IPS-20b (cell line): Measurements from ENCODE around the gene PLEKHA5.
A peak's percentile ranks its signal among the peaks of the same experiment; 100 is the strongest.

Source experiments
- H3K27ac ChIP-seq: one replicate; pipeline ENCODE4 v1.5.1; 2013; ENCODE audit warnings: low read length
- H3K27me3 ChIP-seq: 2 replicates; pipeline ENCODE4 v1.6.1; 2013; ENCODE audit warnings: mild to moderate bottlenecking, low read length, inconsistent platforms; ENCODE audit not compliant: insufficient read depth
- H3K36me3 ChIP-seq: 2 replicates; pipeline ENCODE4 v1.6.1; 2013; ENCODE audit warnings: low read depth, mild to moderate bottlenecking, inconsistent platforms, low read length, moderate library complexity; ENCODE audit not compliant: insufficient read depth
- H3K4me1 ChIP-seq: 2 replicates; pipeline ENCODE4 v1.6.1; 2013; ENCODE audit warnings: mild to moderate bottlenecking, control low read depth, inconsistent platforms, low read length, moderate library complexity; ENCODE audit not compliant: insufficient read depth
- H3K4me3 ChIP-seq: 2 replicates; pipeline ENCODE4 v1.5.1; 2013; ENCODE audit warnings: mild to moderate bottlenecking, low read length, inconsistent platforms
- H3K9ac ChIP-seq: 2 replicates; pipeline ENCODE4 v1.6.1; 2013; ENCODE audit warnings: low read depth, mild to moderate bottlenecking, inconsistent platforms, low read length, moderate library complexity
- H3K9me3 ChIP-seq: 2 replicates; pipeline ENCODE4 v1.6.1; 2013; ENCODE audit warnings: mild to moderate bottlenecking, low read depth, low read length, inconsistent platforms; ENCODE audit not compliant: insufficient read depth

Gene PLEKHA5

DNA sequence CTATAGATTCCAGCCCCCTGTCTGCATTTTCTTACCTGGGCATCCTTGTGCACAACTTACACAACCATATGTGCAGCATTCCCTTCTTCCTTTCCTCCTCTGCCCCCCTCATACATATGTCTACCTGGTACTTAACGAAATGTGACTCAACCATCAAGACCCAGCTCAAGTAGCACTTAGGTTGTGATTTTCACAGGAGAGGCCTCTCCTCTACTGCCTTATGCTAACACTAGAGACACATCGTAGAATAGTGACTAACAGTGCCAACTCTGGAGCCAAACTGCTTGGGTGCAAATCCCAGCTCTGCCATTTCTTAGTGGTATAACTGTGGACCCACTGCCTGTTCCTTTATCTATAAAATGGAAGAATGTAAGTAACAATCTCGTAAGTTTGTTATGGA, 24.1 kb upstream of the PLEKHA5 start:
- Histone ChIP-seq H3K36me3 (no peaks in the 10 kb centered on the region), H3K4me3 (no peak overlapping the region), H3K27ac (no peak overlapping the region), H3K9me3 (no peaks in the 10 kb centered on the region), H3K9ac (no peak overlapping the region), H3K27me3 (no peaks in the 10 kb centered on the region), H3K4me1 (no peaks in the 10 kb centered on the region; the same call in 1 of the 2 replicates)

DNA sequence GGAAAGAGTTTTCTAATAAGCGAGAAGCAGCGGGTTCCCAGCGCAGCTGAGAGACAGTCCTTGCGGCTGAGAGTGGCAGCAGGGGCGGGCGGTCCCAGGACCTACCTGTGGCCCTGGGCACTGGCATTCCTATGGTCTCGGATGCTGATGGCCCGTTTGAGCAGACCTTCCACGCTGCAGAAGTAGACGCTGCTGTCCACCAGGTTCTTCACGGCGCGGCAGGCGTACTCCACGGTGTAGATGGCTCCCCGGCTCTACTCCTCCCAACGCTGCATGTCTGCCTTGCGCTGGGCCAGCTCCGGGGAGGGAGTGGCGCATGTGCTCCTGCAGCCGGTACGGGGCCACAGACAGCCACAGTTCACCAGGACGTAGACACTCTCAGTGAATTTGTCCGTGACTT, 21.8 kb upstream of the PLEKHA5 start:
- Histone ChIP-seq H3K9ac (no peak overlapping the region), H3K36me3 (no peaks in the 10 kb centered on the region), H3K9me3 (no peaks in the 10 kb centered on the region), H3K27me3 (no peaks in the 10 kb centered on the region), H3K4me1 (no peaks in the 10 kb centered on the region; the same call in 1 of the 2 replicates), H3K4me3 (no peak overlapping the region), H3K27ac (no peak overlapping the region)

DNA sequence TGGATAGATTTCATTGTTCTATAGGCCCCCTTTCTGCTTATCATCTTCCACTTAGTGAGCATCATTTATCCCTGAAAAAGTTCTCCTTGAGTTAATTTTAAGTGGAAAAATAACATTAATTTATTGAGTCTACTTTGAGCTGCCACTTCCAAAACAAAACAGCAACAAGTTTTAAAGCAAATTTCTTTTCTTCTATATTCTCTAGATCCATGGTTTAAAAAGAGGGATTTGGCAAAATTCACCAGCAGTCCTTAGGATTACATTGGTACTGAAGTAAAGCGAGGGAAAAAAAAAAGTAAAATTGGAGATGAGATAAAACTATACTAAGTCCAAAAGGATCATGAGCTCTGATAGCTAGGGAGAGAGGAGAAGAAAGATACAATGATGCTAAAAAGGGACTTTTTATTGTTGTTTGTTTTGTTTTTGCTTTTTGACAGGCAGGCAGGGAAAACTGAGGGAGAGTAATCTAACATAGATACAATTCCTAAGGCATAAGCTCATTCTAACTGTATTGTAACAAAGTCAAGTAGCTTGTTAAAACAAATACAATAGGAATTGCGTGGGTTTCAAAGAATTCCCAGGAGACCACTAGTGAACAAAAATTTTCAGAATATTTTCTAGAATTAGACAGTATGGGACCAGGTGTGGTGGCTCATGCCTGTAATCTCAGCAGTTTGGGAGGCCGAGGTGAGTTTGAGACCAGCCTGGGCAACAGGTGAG, 19.2 kb upstream of the PLEKHA5 start:
- H3K27me3 ChIP-seq = no peaks in the 10 kb centered on the region
- H3K9me3 ChIP-seq = no peaks in the 10 kb centered on the region
- no peaks in the 10 kb centered on the region for H3K36me3 ChIP-seq
- H3K27ac ChIP-seq = no peak overlapping the region
- H3K9ac ChIP-seq = no peak overlapping the region
- H3K4me3 ChIP-seq = no peak overlapping the region
- no peaks in the 10 kb centered on the region; the same call in 1 of the 2 replicates for H3K4me1 ChIP-seq

DNA sequence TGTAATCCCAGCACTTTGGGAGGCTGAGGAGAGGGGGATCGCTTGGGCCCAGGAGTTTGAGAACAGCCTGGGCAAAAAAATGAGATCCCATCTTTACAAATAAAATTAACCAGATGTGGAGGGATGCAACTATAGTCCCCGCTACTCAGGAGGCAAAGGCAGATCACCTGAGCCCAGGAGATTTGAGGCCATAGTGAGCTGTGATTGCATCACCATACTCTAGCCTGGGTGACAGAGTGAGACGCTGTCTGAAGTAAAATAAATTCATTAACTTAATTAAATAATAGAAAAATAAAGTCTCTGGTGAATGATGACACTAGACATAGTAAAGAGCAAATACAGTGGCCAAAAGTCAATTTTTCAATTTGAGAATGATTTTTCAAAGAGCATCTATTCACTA, 16.1 kb upstream of the PLEKHA5 start:
- H3K36me3 ChIP-seq = no peaks in the 10 kb centered on the region
- no peaks in the 10 kb centered on the region for H3K9me3 ChIP-seq
- no peak overlapping the region for H3K9ac ChIP-seq
- no peak overlapping the region for H3K27ac ChIP-seq
- no peaks in the 10 kb centered on the region for H3K27me3 ChIP-seq
- H3K4me3 ChIP-seq = no peak overlapping the region
- H3K4me1 ChIP-seq = no peaks in the 10 kb centered on the region

GRCh38 chr12:19115285-19115684, 14.2 kb upstream of the PLEKHA5 start:
- Histone ChIP-seq H3K4me3 (no peak overlapping the region), H3K36me3 (no peaks in the 10 kb centered on the region), H3K27me3 (no peaks in the 10 kb centered on the region), H3K4me1 (no peaks in the 10 kb centered on the region), H3K27ac (no peak overlapping the region), H3K9me3 (no peaks in the 10 kb centered on the region), H3K9ac (no peak overlapping the region)

GRCh38 chr12:19119440-19119839, 10.1 kb upstream of the PLEKHA5 start:
- H3K9me3 ChIP-seq = no peaks in the 10 kb centered on the region
- H3K27ac ChIP-seq = no peak overlapping the region
- H3K27me3 ChIP-seq = no peaks in the 10 kb centered on the region
- H3K36me3 ChIP-seq = no peaks in the 10 kb centered on the region
- no peak overlapping the region for H3K9ac ChIP-seq
- H3K4me1 ChIP-seq = no peaks in the 10 kb centered on the region
- H3K4me3 ChIP-seq = no peak overlapping the region

- Histone ChIP-seq H3K36me3 (no peaks in the 10 kb centered on the region), H3K27me3 (no peaks in the 10 kb centered on the region), H3K9me3 (no peaks in the 10 kb centered on the region)
Measured at GRCh38 chr12:19120795-19121194, 8.7 kb upstream of the PLEKHA5 start.

DNA sequence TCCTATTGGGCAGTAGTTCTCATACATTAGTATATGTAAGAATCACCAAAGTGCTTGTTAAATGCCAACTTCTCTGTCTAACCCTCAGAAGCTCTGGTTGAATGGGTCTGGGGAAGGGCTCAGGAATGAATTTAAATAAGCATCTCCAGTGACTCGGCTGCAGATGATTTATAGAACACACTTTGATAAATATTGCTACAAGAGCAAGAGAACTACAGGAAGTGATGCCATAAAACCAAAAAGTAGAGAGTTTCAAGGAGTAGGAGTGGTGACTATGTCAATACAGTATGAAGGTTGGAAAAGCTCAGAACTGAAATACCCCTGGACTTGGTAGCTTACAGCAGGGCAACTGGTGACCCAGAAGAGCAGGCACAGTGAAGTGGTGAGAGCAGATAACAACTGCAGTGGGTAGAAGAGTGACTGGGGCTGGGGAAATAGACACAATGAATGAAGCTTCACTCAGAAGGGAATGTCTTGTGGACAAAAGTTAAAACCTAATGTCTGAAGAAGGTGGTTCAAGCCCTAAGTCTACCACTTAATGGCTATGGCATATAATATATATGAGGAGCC, 8.0 kb upstream of the PLEKHA5 start:
- Histone ChIP-seq H3K4me3 (no peak overlapping the region), H3K9ac (no peak overlapping the region), H3K27me3 (no peaks in the 10 kb centered on the region), H3K9me3 (peaks cover 4% of the 10 kb centered on the region), H3K27ac (no peak overlapping the region), H3K4me1 (no peaks in the 10 kb centered on the region), H3K36me3 (no peaks in the 10 kb centered on the region)

More at GRCh38 chr12:19120795-19121194, 8.7 kb upstream of the PLEKHA5 start:
- Histone ChIP-seq H3K9ac (no peak overlapping the region), H3K4me3 (no peak overlapping the region), H3K27ac (no peak overlapping the region), H3K4me1 (no peaks in the 10 kb centered on the region)

- no peaks in the 10 kb centered on the region for H3K27me3 ChIP-seq
- H3K9ac ChIP-seq = no peak overlapping the region
- H3K27ac ChIP-seq = no peak overlapping the region
- H3K9me3 ChIP-seq = peaks cover 20% of the 10 kb centered on the region
- H3K4me1 ChIP-seq = no peaks in the 10 kb centered on the region; the same call in 1 of the 2 replicates
- peaks cover 4% of the 10 kb centered on the region for H3K36me3 ChIP-seq
- no peak overlapping the region for H3K4me3 ChIP-seq
Measured at GRCh38 chr12:19125325-19125724, 4.2 kb upstream of the PLEKHA5 start.

DNA sequence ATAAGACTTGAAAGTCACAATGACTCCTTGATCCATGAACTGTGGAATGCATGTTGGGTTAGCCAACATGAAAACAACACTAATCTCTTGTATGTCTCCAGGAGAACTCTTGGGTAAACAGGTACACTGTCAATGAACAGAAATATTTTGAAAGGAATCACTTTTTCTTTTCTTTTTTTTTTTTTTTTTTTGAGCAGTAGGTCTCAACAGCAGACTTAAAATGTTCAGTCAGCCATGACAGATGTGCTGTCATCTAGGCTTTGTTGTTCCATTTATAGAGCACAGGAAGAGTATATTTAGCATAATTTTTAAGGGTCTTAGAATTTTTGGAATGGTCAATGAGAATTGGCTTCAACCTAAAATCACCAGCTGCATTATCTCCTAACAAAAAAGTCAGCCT, 2.3 kb upstream of the PLEKHA5 start:
- Histone ChIP-seq H3K36me3 (peaks cover 4% of the 10 kb centered on the region), H3K27ac (no peak overlapping the region), H3K9me3 (peaks cover 20% of the 10 kb centered on the region), H3K4me1 (peaks cover 11% of the 10 kb centered on the region; the same call in 1 of the 2 replicates), H3K9ac (no peak overlapping the region), H3K27me3 (no peaks in the 10 kb centered on the region), H3K4me3 (no peak overlapping the region)

DNA sequence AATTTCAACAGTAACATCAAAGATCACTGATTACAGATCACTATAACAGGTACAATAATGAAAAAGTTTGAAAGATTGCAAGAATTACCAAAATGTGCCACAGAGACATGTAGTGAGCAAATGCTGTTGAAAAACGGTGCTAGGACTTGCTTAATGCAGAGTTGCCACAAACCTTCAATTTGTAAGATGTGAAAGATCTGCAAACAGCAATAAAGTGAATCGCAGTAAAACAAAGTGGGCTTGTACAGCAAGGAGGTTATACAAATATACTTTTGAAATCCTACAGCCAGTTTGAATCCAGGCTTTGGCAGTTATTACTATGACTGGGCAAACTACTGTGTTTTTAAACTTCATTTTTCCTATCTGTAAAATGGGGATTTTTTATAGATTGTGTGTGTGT, 1.0 kb upstream of the PLEKHA5 start:
- Histone ChIP-seq H3K27ac (no peak overlapping the region), H3K9me3 (peaks cover 20% of the 10 kb centered on the region), H3K9ac (no peak overlapping the region), H3K36me3 (peaks cover 16% of the 10 kb centered on the region), H3K4me3 (peak overlapping the region; percentile 71), H3K27me3 (no peaks in the 10 kb centered on the region), H3K4me1 (peaks cover 14% of the 10 kb centered on the region; the same call in 1 of the 2 replicates)

DNA sequence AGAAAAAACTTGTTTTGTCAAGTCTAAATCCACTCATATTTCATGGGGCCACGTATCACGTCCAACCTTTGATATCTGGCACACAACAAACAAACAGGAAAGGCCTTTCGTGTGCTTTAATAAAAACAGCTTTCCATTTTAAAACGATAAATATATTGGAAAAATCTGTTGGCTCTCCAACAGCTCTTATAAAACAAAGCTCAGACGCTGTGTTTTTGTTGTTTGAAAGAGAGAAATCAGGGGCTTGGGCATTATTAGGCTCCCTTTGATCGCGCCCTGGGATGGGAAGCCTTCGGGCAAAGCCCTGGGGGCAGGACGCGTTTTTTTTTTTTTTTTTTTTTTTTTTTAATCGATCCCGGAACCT, 429 bp upstream of the PLEKHA5 start:
- Histone ChIP-seq H3K27me3 (no peaks in the 10 kb centered on the region), H3K9me3 (peaks cover 20% of the 10 kb centered on the region), H3K4me1 (peaks cover 19% of the 10 kb centered on the region; the same call in 1 of the 2 replicates), H3K9ac (peak overlapping the region; percentile 77; the same call in 1 of the 2 replicates), H3K4me3 (peak overlapping the region; percentile 71), H3K36me3 (peaks cover 22% of the 10 kb centered on the region), H3K27ac (no peak overlapping the region)
